Thymus (tissue), 11 donors: ENCODE results near the gene PTPRCAP. TPM values are rescaled to one million over a fixed set of nuclear protein-coding genes. Genes with fewer than 3 reads are reported as not detected.
"Not testable (repeated sequence)": the region's sequence is repeated elsewhere in the genome, so short reads cannot be mapped to it uniquely, and the experiment has no call there.

Experiments used
- DNase-seq, 9 donors: peaks; one replicate each; pipeline ENCODE4 v3.0.0-alpha.2; 2013; ENCODE audit warnings: low spot score in 9 of 9, low read depth in 6 of 9, missing footprints in 1 of 9
- H3K27ac ChIP-seq, 2 donors: one replicate each; pipeline ENCODE4 v1.5.1; 2013; ENCODE audit warnings: control low read depth in 1 of 2, low read depth in 1 of 2, low read length in 1 of 2, mild to moderate bottlenecking in 1 of 2, moderate library complexity in 1 of 2
- H3K27me3 ChIP-seq, 2 donors: one replicate each; pipeline ENCODE4 v1.5.1; 2013; ENCODE audit warnings: low read length in 1 of 2; ENCODE audit not compliant: control insufficient read depth in 2 of 2, insufficient read depth in 1 of 2
- H3K36me3 ChIP-seq, 2 donors: one replicate each; pipeline ENCODE4 v1.5.1; 2013; ENCODE audit warnings: low read length in 1 of 2, mild to moderate bottlenecking in 1 of 2, moderate library complexity in 1 of 2; ENCODE audit not compliant: control insufficient read depth in 2 of 2, insufficient read depth in 2 of 2
- H3K4me1 ChIP-seq, 2 donors: one replicate each; pipeline ENCODE4 v1.5.1; 2013; ENCODE audit warnings: low read length in 2 of 2; ENCODE audit not compliant: control insufficient read depth in 2 of 2, insufficient read depth in 2 of 2
- H3K4me3 ChIP-seq, 2 donors: one replicate each; pipeline ENCODE4 v1.5.1; 2013; ENCODE audit warnings: low read length in 2 of 2, control low read depth in 1 of 2, mild to moderate bottlenecking in 1 of 2
- H3K9me3 ChIP-seq, 2 donors: one replicate each; pipeline ENCODE4 v1.5.1; 2013; ENCODE audit warnings: low read length in 1 of 2, mild to moderate bottlenecking in 1 of 2; ENCODE audit not compliant: control insufficient read depth in 2 of 2, insufficient read depth in 1 of 2
- WGBS: extraction: QIAGEN DNeasy Blood & Tissue Kit; methylation state at CpG from one replicate; pipeline ENCODE4 v1.1.7; 2013; 5-methylcytosine and 5-hydroxymethylcytosine counted together
- polyA plus RNA-seq: library from polyadenylated mRNA; stranded (reverse); fragments of 200-250 nt; gene quantifications from one replicate; pipeline ENCODE4 v1.2.3, GENCODE V29; 2013
- total RNA-seq: library from RNA; stranded (reverse); fragments of 120-200 nt; gene quantifications from one replicate; pipeline ENCODE4 v1.2.4, GENCODE V29; 2013
- donor health status: healthy.

PTPRCAP gene
- total and polyA plus RNA-seq, 2 donors, result 151 to 198 TPM

GRCh38 chr11:67433536-67434394 is 3.7 kb downstream of the PTPRCAP start:
- Histone ChIP-seq H3K36me3 (peaks cover 60 to 67% of the 10 kb centered on the region in 2 donors), H3K4me1 (peaks cover 44 to 80% of the 10 kb centered on the region in 2 donors), H3K27ac (peak overlapping the region in 1 of 2 donors; percentile 14), H3K27me3 (no peaks in the 10 kb centered on the region), H3K4me3 (no peak overlapping the region), H3K9me3 (peaks cover 0 to 4% of the 10 kb centered on the region in 2 donors)
- 95% methylated on average over 22 of the region's 22 CpGs for WGBS
- DNase-seq, result no peak

GRCh38 chr11:67432655-67433349 is 4.7 kb downstream of the PTPRCAP start:
- Histone ChIP-seq H3K4me1 (peaks cover 35 to 73% of the 10 kb centered on the region in 2 donors), H3K36me3 (peaks cover 60 to 67% of the 10 kb centered on the region in 2 donors), H3K27me3 (no peaks in the 10 kb centered on the region), H3K27ac (peak overlapping the region; percentile 25 to 30), H3K9me3 (peaks cover 0 to 4% of the 10 kb centered on the region in 2 donors), H3K4me3 (no peak overlapping the region)
- 94% methylated on average over 22 of the region's 22 CpGs for WGBS
- DNase-seq, result no peak

- peaks cover 0 to 10% of the 10 kb centered on the region in 2 donors for H3K9me3 ChIP-seq
- H3K27ac ChIP-seq, result no peak overlapping the region
- peaks cover 60 to 66% of the 10 kb centered on the region in 2 donors for H3K36me3 ChIP-seq
- no peak for DNase-seq
- H3K27me3 ChIP-seq, result no peaks in the 10 kb centered on the region
- no peak overlapping the region for H3K4me3 ChIP-seq
- peaks cover 34 to 73% of the 10 kb centered on the region in 2 donors for H3K4me1 ChIP-seq
- WGBS, result 97% methylated on average over 24 of the region's 24 CpGs
These were observed 5.9 kb downstream of the PTPRCAP start for GRCh38 chr11:67431346-67432249.

GRCh38 chr11:67429722-67430121 is 7.8 kb downstream of the PTPRCAP start:
- WGBS, result 96% methylated on average over 11 of the region's 11 CpGs
- H3K36me3 ChIP-seq, result peaks cover 45 to 47% of the 10 kb centered on the region in 2 donors
- H3K27me3 ChIP-seq, result no peaks in the 10 kb centered on the region
- H3K4me3 ChIP-seq, result no peak overlapping the region
- no peak for DNase-seq
- peaks cover 0 to 7% of the 10 kb centered on the region in 2 donors for H3K9me3 ChIP-seq
- H3K27ac ChIP-seq, result peak overlapping the region in 1 of 2 donors; percentile 0
- peaks cover 20 to 59% of the 10 kb centered on the region in 2 donors for H3K4me1 ChIP-seq

- peak in 1 of 9 donors; percentile 31 for DNase-seq
- Histone ChIP-seq H3K36me3 (peaks cover 39 to 41% of the 10 kb centered on the region in 2 donors), H3K27me3 (no peaks in the 10 kb centered on the region), H3K4me1 (peaks cover 14 to 59% of the 10 kb centered on the region in 2 donors), H3K9me3 (peaks cover 0 to 7% of the 10 kb centered on the region in 2 donors), H3K27ac (peak overlapping the region; percentile 8 to 86), H3K4me3 (peak overlapping the region; percentile 91 to 100)
- 65% methylated on average over 12 of the region's 12 CpGs for WGBS
These were observed 8.3 kb downstream of the PTPRCAP start for GRCh38 chr11:67429038-67429668.

GRCh38 chr11:67428052-67429001 is 9.2 kb downstream of the PTPRCAP start, which contains the start of gene RPS6KB2:
Gene RPS6KB2 (plus strand): TSS chr11:67428494. CDS start chr11:67428546, 52 bp downstream.
- Histone ChIP-seq H3K9me3 (peaks cover 0 to 7% of the 10 kb centered on the region in 2 donors), H3K27me3 (no peaks in the 10 kb centered on the region), H3K27ac (peak within 1 kb of the TSS; percentile 86 to 90), H3K4me1 (peaks cover 12 to 57% of the 10 kb centered on the region in 2 donors), H3K4me3 (peak within 1 kb of the TSS; percentile 91 to 100), H3K36me3 (peaks cover 32 to 33% of the 10 kb centered on the region in 2 donors)
- DNase-seq, result peak; percentile 95 to 99 (median 97)
- under 1% methylated on average over 68 of the region's 68 CpGs for WGBS

GRCh38 chr11:67427364-67427859 is 10.1 kb downstream of the PTPRCAP start:
- Histone ChIP-seq H3K36me3 (peaks cover 23 to 25% of the 10 kb centered on the region in 2 donors), H3K4me1 (peaks cover 20 to 63% of the 10 kb centered on the region in 2 donors), H3K27ac (peak overlapping the region; percentile 81 to 89), H3K4me3 (peak overlapping the region; percentile 91 to 100)
- DNase-seq, H3K27me3 ChIP-seq, H3K9me3 ChIP-seq: not testable (repeated sequence)
- 84% methylated on average over 19 of the region's 19 CpGs for WGBS
